ENCODE measurements around the gene TAB2. TPM values are rescaled to one million over a fixed set of nuclear protein-coding genes. Genes with fewer than 3 reads are reported as not detected.

TAB2 gene
- total and polyA plus RNA-seq, 2 experiments from 2014 or later = 14.2 to 51.9 TPM

GRCh38 chr6:149335924-149336608 is 18.6 kb downstream of the TAB2 start:
- TF ChIP-seq EZH2phosphoT487 (IDR thresholded peaks at IDR 0.05; ENCODE audit: low read depth, severe bottlenecking, unreplicated experiment) = no peak
- no peak for TF ChIP-seq CTCF (IDR thresholded peaks at IDR 0.05; ENCODE audit: poor library complexity)
- no peak for TF ChIP-seq EZH2 (IDR thresholded peaks at IDR 0.05; ENCODE audit: borderline replicate concordance)
- H4K20me1 ChIP-seq (ENCODE audit: insufficient read depth, poor library complexity, severe bottlenecking) = peaks cover 94% of the 10 kb centered on the region
- WGBS (ENCODE audit: low lambda C conversion rate, missing lambda C conversion rate) = 56% methylated on average over 4 of the region's 4 CpGs
- no peaks in the 10 kb centered on the region for H3K9me2 ChIP-seq (replicated peaks; ENCODE audit: insufficient read depth)
- no peaks in the 10 kb centered on the region for H3K36me3 ChIP-seq (replicated peaks; ENCODE audit: insufficient read depth, low read depth)
- peak overlapping the region; percentile 7 for H3K4me2 ChIP-seq
- H3K9me3 ChIP-seq (ENCODE audit: low read depth) = no peaks in the 10 kb centered on the region
- H3K4me3 ChIP-seq = no peak overlapping the region
- peak overlapping the region; percentile 35 for H3K27ac ChIP-seq
- H3K27me3 ChIP-seq = no peaks in the 10 kb centered on the region
- H3K4me1 ChIP-seq (ENCODE audit: insufficient read depth) = peaks cover 60% of the 10 kb centered on the region
- DNase-seq (ENCODE audit: low spot score) = peak; percentile 19
- H2AFZ ChIP-seq = no peak overlapping the region
- peaks cover 100% of the 10 kb centered on the region for H3K79me2 ChIP-seq

DNA sequence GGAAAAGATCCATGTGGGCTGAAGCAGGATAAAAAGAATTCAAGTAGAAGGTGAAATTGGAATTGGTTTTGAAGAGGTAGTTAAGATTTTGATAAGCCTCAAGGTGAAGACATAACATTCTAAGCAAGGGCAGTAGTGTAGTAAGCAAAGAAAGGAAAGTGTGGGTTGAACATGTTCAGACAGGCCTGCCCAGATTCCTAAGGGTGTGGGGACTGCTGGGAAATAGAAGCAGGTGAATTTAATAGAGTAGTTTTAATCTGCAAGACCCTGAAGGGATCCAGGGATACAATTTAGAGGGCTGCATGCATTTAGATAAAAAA is 19.1 kb downstream of the TAB2 start:
- H3K4me2 ChIP-seq = peak overlapping the region; percentile 7
- no peaks in the 10 kb centered on the region for H3K9me2 ChIP-seq (replicated peaks; ENCODE audit: insufficient read depth)
- H3K36me3 ChIP-seq (replicated peaks; ENCODE audit: insufficient read depth, low read depth) = no peaks in the 10 kb centered on the region
- no peak overlapping the region for H3K4me3 ChIP-seq
- H3K79me2 ChIP-seq = peaks cover 100% of the 10 kb centered on the region
- H3K27ac ChIP-seq = peak overlapping the region; percentile 35
- no peak overlapping the region for H2AFZ ChIP-seq
- peaks cover 60% of the 10 kb centered on the region for H3K4me1 ChIP-seq (ENCODE audit: insufficient read depth)
- no peaks in the 10 kb centered on the region for H3K9me3 ChIP-seq (ENCODE audit: low read depth)
- peak; percentile 8 for DNase-seq (ENCODE audit: low spot score)
- no peak for TF ChIP-seq CTCF (IDR thresholded peaks at IDR 0.05; ENCODE audit: poor library complexity)
- peaks cover 94% of the 10 kb centered on the region for H4K20me1 ChIP-seq (ENCODE audit: insufficient read depth, poor library complexity, severe bottlenecking)
- no peaks in the 10 kb centered on the region for H3K27me3 ChIP-seq

DNA sequence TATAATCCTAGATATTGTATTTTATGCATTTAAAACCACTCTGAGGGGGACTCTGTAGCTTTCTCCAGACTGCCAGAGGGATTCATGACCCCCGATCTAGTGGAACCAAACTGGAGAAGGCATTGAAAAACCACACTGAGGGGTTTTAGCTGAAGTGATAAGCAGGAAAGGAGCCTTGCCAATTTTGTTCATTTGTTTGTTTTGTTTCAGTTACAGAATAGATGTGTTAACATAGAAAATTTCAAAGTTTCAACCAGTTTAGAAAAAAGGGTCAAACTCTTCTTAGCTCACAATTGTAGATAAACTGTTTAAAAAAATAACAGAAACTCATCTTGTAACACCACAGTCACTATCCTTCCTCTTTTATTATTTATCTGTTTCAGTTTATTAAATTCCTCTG is 19.8 kb downstream of the TAB2 start:
- peaks cover 94% of the 10 kb centered on the region for H4K20me1 ChIP-seq (ENCODE audit: insufficient read depth, poor library complexity, severe bottlenecking)
- no peaks in the 10 kb centered on the region for H3K36me3 ChIP-seq (replicated peaks; ENCODE audit: insufficient read depth, low read depth)
- WGBS (ENCODE audit: low lambda C conversion rate, missing lambda C conversion rate) = 71% methylated on average over 1 of the region's 1 CpG
- no peak overlapping the region for H3K4me3 ChIP-seq
- no peak for DNase-seq (ENCODE audit: low spot score)
- H2AFZ ChIP-seq = no peak overlapping the region
- H3K9me3 ChIP-seq (ENCODE audit: low read depth) = no peaks in the 10 kb centered on the region
- peaks cover 54% of the 10 kb centered on the region for H3K4me1 ChIP-seq (ENCODE audit: insufficient read depth)
- H3K9me2 ChIP-seq (replicated peaks; ENCODE audit: insufficient read depth) = no peaks in the 10 kb centered on the region
- no peaks in the 10 kb centered on the region for H3K27me3 ChIP-seq
- H3K4me2 ChIP-seq = no peak overlapping the region
- H3K79me2 ChIP-seq = peaks cover 100% of the 10 kb centered on the region
- H3K27ac ChIP-seq = peak overlapping the region; percentile 13
- TF ChIP-seq EZH2phosphoT487 (IDR thresholded peaks at IDR 0.05; ENCODE audit: low read depth, severe bottlenecking, unreplicated experiment) (no peak), CTCF (IDR thresholded peaks at IDR 0.05; ENCODE audit: poor library complexity) (no peak), EZH2 (IDR thresholded peaks at IDR 0.05; ENCODE audit: borderline replicate concordance) (no peak)

DNA sequence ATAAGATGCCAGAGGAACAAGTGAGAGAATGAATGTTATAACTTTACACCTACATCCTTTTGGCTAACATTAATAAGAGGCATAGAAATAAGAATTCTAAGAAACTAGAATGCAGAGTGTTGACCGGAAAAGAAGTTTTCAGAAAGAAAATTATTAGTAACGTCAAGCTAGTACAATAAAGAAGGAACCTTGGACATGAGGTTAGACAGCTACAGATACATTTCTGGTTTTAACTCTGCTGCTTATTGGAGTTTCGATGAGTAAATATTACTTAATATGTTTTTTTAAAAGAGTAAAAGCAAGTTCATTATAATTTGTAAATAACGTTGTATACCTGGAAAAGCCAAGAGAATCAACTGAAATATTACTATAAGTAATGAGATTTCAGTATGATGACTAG is 22.7 kb downstream of the TAB2 start:
- Histone ChIP-seq H3K4me1 (ENCODE audit: insufficient read depth) (peaks cover 27% of the 10 kb centered on the region), H3K4me3 (no peak overlapping the region), H4K20me1 (ENCODE audit: insufficient read depth, poor library complexity, severe bottlenecking) (peaks cover 93% of the 10 kb centered on the region), H3K79me2 (peaks cover 100% of the 10 kb centered on the region), H3K27ac (no peak overlapping the region), H3K9me2 (replicated peaks; ENCODE audit: insufficient read depth) (no peaks in the 10 kb centered on the region), H2AFZ (no peak overlapping the region), H3K36me3 (replicated peaks; ENCODE audit: insufficient read depth, low read depth) (no peaks in the 10 kb centered on the region), H3K9me3 (ENCODE audit: low read depth) (no peaks in the 10 kb centered on the region), H3K4me2 (no peak overlapping the region), H3K27me3 (no peaks in the 10 kb centered on the region)
- no peak for DNase-seq (ENCODE audit: low spot score)
- TF ChIP-seq EZH2phosphoT487 (IDR thresholded peaks at IDR 0.05; ENCODE audit: low read depth, severe bottlenecking, unreplicated experiment) (no peak), CTCF (IDR thresholded peaks at IDR 0.05; ENCODE audit: poor library complexity) (no peak), EZH2 (IDR thresholded peaks at IDR 0.05; ENCODE audit: borderline replicate concordance) (no peak)
- WGBS (ENCODE audit: low lambda C conversion rate, missing lambda C conversion rate) = 92% methylated on average over 4 of the region's 4 CpGs
